Tibial nerve (tissue), 4 donors: Measurements from ENCODE around the gene ZBTB47.

Experiments used
- EP300 ChIP-seq, 2 donors: sonication (generic); formaldehyde crosslinking; IDR thresholded peaks; one replicate each; pipeline ENCODE4 v1.6.1; 2017; ENCODE audit warnings: antibody characterized with exemption in 2 of 2, mild to moderate bottlenecking in 1 of 2
- POLR2A ChIP-seq, 2 donors: fragments of 450-650 bp; IDR thresholded peaks; one replicate each; pipeline ENCODE4 v1.6.1; 2017; ENCODE audit warnings: antibody characterized with exemption in 2 of 2, mild to moderate bottlenecking in 2 of 2, moderate library complexity in 2 of 2
- TF ChIP-seq, protein P1 (sequence below), 5 experiments: fragments of 200-600 bp in 3 of 5; fragments of 450-650 bp in 2 of 5; sonication (generic) in 3 of 5; IDR thresholded peaks; one replicate each; pipeline ENCODE4 v1.5.1; 2016 to 2019; ENCODE audit warnings: antibody characterized with exemption in 5 of 5, mild to moderate bottlenecking in 3 of 5, moderate library complexity in 2 of 5

DNA sequence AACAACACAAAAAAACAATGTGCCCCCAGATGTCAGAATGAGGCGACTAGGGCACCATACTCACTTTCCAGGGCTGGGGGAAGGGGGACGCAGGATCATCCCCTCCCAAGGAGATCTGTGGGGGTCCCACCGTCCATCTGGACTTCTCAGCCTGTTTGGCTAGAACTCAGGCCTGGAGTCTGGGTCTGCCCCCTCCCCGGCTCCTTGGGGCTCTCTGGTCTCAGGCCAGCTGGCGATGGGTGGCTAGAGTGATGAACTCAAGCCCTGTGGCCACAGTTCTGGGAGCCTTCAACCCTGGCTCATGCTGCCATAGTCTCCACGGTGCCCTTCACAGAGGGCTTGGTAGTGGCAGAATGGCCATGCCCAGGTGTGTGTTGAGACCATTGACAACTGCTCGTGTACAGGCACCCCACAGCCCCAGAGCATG is 13.6 kb downstream of the ZBTB47 start:
- TF ChIP-seq, protein P1, sequence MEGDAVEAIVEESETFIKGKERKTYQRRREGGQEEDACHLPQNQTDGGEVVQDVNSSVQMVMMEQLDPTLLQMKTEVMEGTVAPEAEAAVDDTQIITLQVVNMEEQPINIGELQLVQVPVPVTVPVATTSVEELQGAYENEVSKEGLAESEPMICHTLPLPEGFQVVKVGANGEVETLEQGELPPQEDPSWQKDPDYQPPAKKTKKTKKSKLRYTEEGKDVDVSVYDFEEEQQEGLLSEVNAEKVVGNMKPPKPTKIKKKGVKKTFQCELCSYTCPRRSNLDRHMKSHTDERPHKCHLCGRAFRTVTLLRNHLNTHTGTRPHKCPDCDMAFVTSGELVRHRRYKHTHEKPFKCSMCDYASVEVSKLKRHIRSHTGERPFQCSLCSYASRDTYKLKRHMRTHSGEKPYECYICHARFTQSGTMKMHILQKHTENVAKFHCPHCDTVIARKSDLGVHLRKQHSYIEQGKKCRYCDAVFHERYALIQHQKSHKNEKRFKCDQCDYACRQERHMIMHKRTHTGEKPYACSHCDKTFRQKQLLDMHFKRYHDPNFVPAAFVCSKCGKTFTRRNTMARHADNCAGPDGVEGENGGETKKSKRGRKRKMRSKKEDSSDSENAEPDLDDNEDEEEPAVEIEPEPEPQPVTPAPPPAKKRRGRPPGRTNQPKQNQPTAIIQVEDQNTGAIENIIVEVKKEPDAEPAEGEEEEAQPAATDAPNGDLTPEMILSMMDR (IDR thresholded peaks at IDR 0.05), result no peak
- TF ChIP-seq EP300 (IDR thresholded peaks at IDR 0.05), result no peak
- no peak for TF ChIP-seq POLR2A (IDR thresholded peaks at IDR 0.05)
